H9 (cell line): ENCODE measurements around the gene PLXNA1. TPM values are rescaled to one million over a fixed set of nuclear protein-coding genes. Genes with fewer than 3 reads are reported as not detected.

Experiments
- DNase-seq: peaks from one replicate; pipeline ENCODE4 v3.0.0-alpha.2; 2017
- H2AFZ ChIP-seq: one replicate; pipeline ENCODE4 v1.6.1; 2013; ENCODE audit warnings: mild to moderate bottlenecking, low read length, control low read depth, moderate library complexity
- H2AK5ac ChIP-seq: 2 replicates; pipeline ENCODE4 v1.6.1; 2013; ENCODE audit warnings: low read length, control low read depth, mixed read lengths; ENCODE audit not compliant: insufficient read length
- H2BK120ac ChIP-seq: one replicate; pipeline ENCODE4 v1.6.1; 2013; ENCODE audit warnings: low read depth, mild to moderate bottlenecking, low read length, control low read depth, inconsistent platforms; ENCODE audit not compliant: poor library complexity, severe bottlenecking
- H2BK12ac ChIP-seq: 2 replicates; pipeline ENCODE4 v1.6.1; 2013; ENCODE audit warnings: low read length, control low read depth, mixed read lengths, low read depth; ENCODE audit not compliant: insufficient read length
- H2BK15ac ChIP-seq: 2 replicates; pipeline ENCODE4 v1.6.1; 2013; ENCODE audit warnings: low read depth, low read length, control low read depth
- H2BK20ac ChIP-seq: one replicate; pipeline ENCODE4 v1.6.1; 2013; ENCODE audit warnings: low read depth, mild to moderate bottlenecking, low read length, control low read depth, inconsistent platforms; ENCODE audit not compliant: poor library complexity, severe bottlenecking
- H2BK5ac ChIP-seq: 2 replicates; pipeline ENCODE4 v1.6.1; 2013; ENCODE audit warnings: low read length, control low read depth, mixed read lengths; ENCODE audit not compliant: insufficient read length
- H3K14ac ChIP-seq: 2 replicates; pipeline ENCODE4 v1.6.1; 2013; ENCODE audit warnings: low read length, control low read depth; ENCODE audit not compliant: insufficient read depth
- H3K18ac ChIP-seq: 2 replicates; pipeline ENCODE4 v1.6.1; 2013; ENCODE audit warnings: low read depth, mild to moderate bottlenecking, mixed read lengths, low read length, control low read depth; ENCODE audit not compliant: insufficient read length
- H3K23ac ChIP-seq: 2 replicates; pipeline ENCODE4 v1.6.1; 2013; ENCODE audit warnings: low read length, control low read depth, mixed read lengths, low read depth; ENCODE audit not compliant: insufficient read length
- H3K23me2 ChIP-seq: 2 replicates; pipeline ENCODE4 v1.6.1; 2013; ENCODE audit warnings: low read depth, mild to moderate bottlenecking, mixed read lengths, low read length, control low read depth; ENCODE audit not compliant: insufficient read length, poor library complexity, severe bottlenecking
- H3K27ac ChIP-seq: 2 replicates; pipeline ENCODE4 v1.5.1; 2013; ENCODE audit warnings: low read length, control low read depth, mixed read lengths, low read depth; ENCODE audit not compliant: insufficient read length
- H3K27me3 ChIP-seq: 2 replicates; pipeline ENCODE4 v1.6.1; 2013; ENCODE audit warnings: low read length, control low read depth, inconsistent platforms; ENCODE audit not compliant: insufficient read depth
- H3K4ac ChIP-seq: 2 replicates; pipeline ENCODE4 v1.6.1; 2013; ENCODE audit warnings: low read depth, mild to moderate bottlenecking, control low read depth, inconsistent platforms, low read length, moderate library complexity
- H3K4me1 ChIP-seq: 2 replicates; pipeline ENCODE4 v1.6.1; 2013; ENCODE audit warnings: low read length, control low read depth, inconsistent platforms; ENCODE audit not compliant: insufficient read depth
- H3K4me2 ChIP-seq: 2 replicates; pipeline ENCODE4 v1.6.1; 2013; ENCODE audit warnings: low read length, control low read depth, mixed read lengths; ENCODE audit not compliant: insufficient read length, insufficient read depth
- H3K56ac ChIP-seq: 2 replicates; pipeline ENCODE4 v1.6.1; 2013; ENCODE audit warnings: low read depth, mild to moderate bottlenecking, mixed read lengths, low read length, control low read depth; ENCODE audit not compliant: insufficient read length
- H3K79me1 ChIP-seq: 2 replicates; pipeline ENCODE4 v1.6.1; 2013; ENCODE audit warnings: low read depth, mild to moderate bottlenecking, moderate library complexity, low read length, control low read depth, inconsistent platforms; ENCODE audit not compliant: insufficient read depth, poor library complexity, severe bottlenecking
- H3K79me2 ChIP-seq: 2 replicates; pipeline ENCODE4 v1.6.1; 2013; ENCODE audit warnings: low read length, control low read depth, inconsistent platforms; ENCODE audit not compliant: insufficient read depth
- H3K9ac ChIP-seq: 2 replicates; pipeline ENCODE4 v1.6.1; 2013; ENCODE audit warnings: low read length, control low read depth, mixed read lengths; ENCODE audit not compliant: insufficient read length; ENCODE audit errors: extremely low read depth
- H3K9me3 ChIP-seq: one replicate; pipeline ENCODE4 v1.6.1; 2013; ENCODE audit warnings: low read depth, low read length, inconsistent platforms; ENCODE audit not compliant: control insufficient read depth
- H3T11ph ChIP-seq: one replicate; pipeline ENCODE4 v1.6.1; 2013; ENCODE audit warnings: mild to moderate bottlenecking, low read length, control low read depth, inconsistent platforms
- H4K20me1 ChIP-seq: one replicate; pipeline ENCODE4 v1.6.1; 2013; ENCODE audit not compliant: control insufficient read depth, insufficient read length, insufficient read depth
- H4K5ac ChIP-seq: 2 replicates; pipeline ENCODE4 v1.6.1; 2013; ENCODE audit warnings: low read depth, mild to moderate bottlenecking, mixed read lengths, low read length, control low read depth; ENCODE audit not compliant: insufficient read length
- H4K8ac ChIP-seq: replicated peaks from 2 replicates; pipeline ENCODE4 v1.6.1; 2013; ENCODE audit warnings: low read length, control low read depth, mixed read lengths, low read depth; ENCODE audit not compliant: insufficient read length
- H4K91ac ChIP-seq: 2 replicates; pipeline ENCODE4 v1.6.1; 2013; ENCODE audit warnings: low read depth, mild to moderate bottlenecking, moderate library complexity, mixed read lengths, low read length, control low read depth; ENCODE audit not compliant: insufficient read length
- H3K27ac Mint-ChIP-seq, 3 experiments: 2 replicates in 2 of 3; 3 replicates in 1 of 3; pipeline ENCODE4 v1.8.0; 2020 to 2021; ENCODE audit warnings: mixed read lengths in 3 of 3, mild to moderate bottlenecking in 1 of 3, moderate library complexity in 1 of 3
- H3K27me3 Mint-ChIP-seq: 2 replicates; pipeline ENCODE4 v1.8.0; 2021; ENCODE audit warnings: low read depth, mild to moderate bottlenecking, moderate library complexity, mixed read lengths
- H3K36me3 Mint-ChIP-seq, 3 experiments: 2 replicates in 2 of 3; 3 replicates in 1 of 3; pipeline ENCODE4 v1.8.0; 2020 to 2021; ENCODE audit warnings: low read depth in 3 of 3, mixed read lengths in 3 of 3; ENCODE audit not compliant: insufficient read depth in 1 of 3
- H3K4me1 Mint-ChIP-seq, 2 experiments: 2 replicates each; pipeline ENCODE4 v1.8.0; 2020; ENCODE audit warnings: mixed read lengths in 2 of 2
- H3K4me3 Mint-ChIP-seq, 2 experiments: 2 replicates in 1 of 2; 3 replicates in 1 of 2; pipeline ENCODE4 v1.8.0; 2020 to 2021; ENCODE audit warnings: mild to moderate bottlenecking in 2 of 2, mixed read lengths in 2 of 2, moderate library complexity in 1 of 2
- H3K9me3 Mint-ChIP-seq, 2 experiments: 2 replicates in 1 of 2; 3 replicates in 1 of 2; pipeline ENCODE4 v1.8.0; 2020; ENCODE audit warnings: mild to moderate bottlenecking in 2 of 2, mixed read lengths in 2 of 2, moderate library complexity in 1 of 2
- WGBS: extraction: QIAGEN DNeasy Blood & Tissue Kit; methylation state at CpG from one replicate; pipeline ENCODE4 v1.1.7; 2013; ENCODE audit warnings: missing lambda C conversion rate, low lambda C conversion rate, mixed read lengths; ENCODE audit not compliant: insufficient read length; ENCODE audit errors: extremely low coverage; 5-methylcytosine and 5-hydroxymethylcytosine counted together
- total RNA-seq: library from RNA; stranded (reverse); gene quantifications from 2 replicates; pipeline ENCODE4 v1.2.1, GENCODE V29; 2021
- TF ChIP-seq, protein P1 (sequence below): fragments of 200-600 bp; sonication (generic); conservative IDR thresholded peaks from 3 replicates; pipeline ENCODE4 v1.8.0; 2021; ENCODE audit warnings: antibody characterized with exemption, mild to moderate bottlenecking

The PLXNA1 gene
- total RNA-seq, 1 experiment from 2014 or later, result 42.1 TPM

DNA sequence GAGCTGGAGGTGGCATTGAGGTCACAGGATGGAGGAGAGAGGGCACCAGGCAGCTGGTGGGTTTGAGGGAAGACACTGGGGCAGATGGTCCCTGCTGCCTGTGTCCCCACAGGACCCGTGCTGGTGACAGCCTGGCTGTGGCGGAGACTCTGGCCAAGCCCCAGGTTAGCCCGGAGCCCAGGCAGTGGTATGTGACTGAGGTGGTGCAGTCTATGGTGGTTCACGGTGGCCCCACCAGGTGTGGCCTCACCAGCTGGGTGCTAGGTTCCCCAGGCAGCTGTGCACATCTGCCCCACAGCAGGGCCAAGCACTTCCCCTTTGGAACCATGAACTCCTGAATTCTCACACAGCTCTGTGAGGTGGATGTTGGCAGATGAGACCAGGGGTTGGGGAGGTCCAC lies 15.4 kb downstream of the PLXNA1 start:
- no peak overlapping the region for H2BK20ac ChIP-seq
- TF ChIP-seq, protein P1, sequence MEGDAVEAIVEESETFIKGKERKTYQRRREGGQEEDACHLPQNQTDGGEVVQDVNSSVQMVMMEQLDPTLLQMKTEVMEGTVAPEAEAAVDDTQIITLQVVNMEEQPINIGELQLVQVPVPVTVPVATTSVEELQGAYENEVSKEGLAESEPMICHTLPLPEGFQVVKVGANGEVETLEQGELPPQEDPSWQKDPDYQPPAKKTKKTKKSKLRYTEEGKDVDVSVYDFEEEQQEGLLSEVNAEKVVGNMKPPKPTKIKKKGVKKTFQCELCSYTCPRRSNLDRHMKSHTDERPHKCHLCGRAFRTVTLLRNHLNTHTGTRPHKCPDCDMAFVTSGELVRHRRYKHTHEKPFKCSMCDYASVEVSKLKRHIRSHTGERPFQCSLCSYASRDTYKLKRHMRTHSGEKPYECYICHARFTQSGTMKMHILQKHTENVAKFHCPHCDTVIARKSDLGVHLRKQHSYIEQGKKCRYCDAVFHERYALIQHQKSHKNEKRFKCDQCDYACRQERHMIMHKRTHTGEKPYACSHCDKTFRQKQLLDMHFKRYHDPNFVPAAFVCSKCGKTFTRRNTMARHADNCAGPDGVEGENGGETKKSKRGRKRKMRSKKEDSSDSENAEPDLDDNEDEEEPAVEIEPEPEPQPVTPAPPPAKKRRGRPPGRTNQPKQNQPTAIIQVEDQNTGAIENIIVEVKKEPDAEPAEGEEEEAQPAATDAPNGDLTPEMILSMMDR, result no peak
- H3K79me1 ChIP-seq, result no peaks in the 10 kb centered on the region
- peaks cover 4% of the 10 kb centered on the region; the same call in 1 of the 2 replicates for H3K4me1 ChIP-seq
- no peak for DNase-seq
- no peak overlapping the region for H4K5ac ChIP-seq
- H2BK15ac ChIP-seq, result no peak overlapping the region
- no peak overlapping the region for H3K4ac ChIP-seq
- H3K27me3 Mint-ChIP-seq, result no peaks in the 10 kb centered on the region
- no peak overlapping the region for H2BK5ac ChIP-seq
- H4K20me1 ChIP-seq, result no peaks in the 10 kb centered on the region
- no peaks in the 10 kb centered on the region for H3K23me2 ChIP-seq
- no CpG with 5 or more reads among the region's 4 CpGs for WGBS
- no peak overlapping the region for H2BK12ac ChIP-seq
- H4K91ac ChIP-seq, result no peak overlapping the region
- H3K18ac ChIP-seq, result no peak overlapping the region
- H3K56ac ChIP-seq, result no peak overlapping the region
- H3K9me3 ChIP-seq, result no peaks in the 10 kb centered on the region
- H4K8ac ChIP-seq, result no peak overlapping the region
- no peak overlapping the region for H3K27ac ChIP-seq
- H3K14ac ChIP-seq, result 0 out of 2 replicates have a peak overlapping the region, but pooled peaks have one; percentile 4
- H3K23ac ChIP-seq, result no peak overlapping the region
- peak overlapping the region; percentile 86 to 96 (median 94) for H3K27ac Mint-ChIP-seq
- H3K9me3 Mint-ChIP-seq, result no peaks in the 10 kb centered on the region
- H2AK5ac ChIP-seq, result no peak overlapping the region
- H3K79me2 ChIP-seq, result no peaks in the 10 kb centered on the region; the same call in 1 of the 2 replicates
- H3K4me3 Mint-ChIP-seq, result no peak overlapping the region; a peak in 1 of 5 replicates
- H3K4me1 Mint-ChIP-seq, result peaks cover 11 to 24% of the 10 kb centered on the region in 2 experiments
- peaks cover 0 to 11% (median 8%) of the 10 kb centered on the region in 3 experiments; a peak in 3 of 7 replicates for H3K36me3 Mint-ChIP-seq
- H3K27me3 ChIP-seq, result no peaks in the 10 kb centered on the region
- H2BK120ac ChIP-seq, result no peak overlapping the region
- H2AFZ ChIP-seq, result no peak overlapping the region
- H3T11ph ChIP-seq, result no peak overlapping the region
- no peak overlapping the region for H3K9ac ChIP-seq
- no peak overlapping the region for H3K4me2 ChIP-seq
